T-cell (primary cell): ENCODE measurements around the gene MT1X. TPM values are rescaled to one million over a fixed set of nuclear protein-coding genes. Genes with fewer than 3 reads are reported as not detected.
"Not testable (repeated sequence)": the region's sequence is repeated elsewhere in the genome, so short reads cannot be mapped to it uniquely, and the experiment has no call there.

ENCODE experiments used
- ATAC-seq, 4 experiments: fragments of 200-7000 bp in 3 of 4; fragments of 150-1000 bp in 1 of 4; cut with Tn5 transposase; replicated peaks in 1 of 4; 1 replicate in 3 of 4; 2 replicates in 1 of 4; pipeline ENCODE4 v1.10.0; 2021; ENCODE audit warnings: moderate library complexity in 3 of 4, mild to moderate bottlenecking in 2 of 4, moderate number of reproducible peaks in 1 of 4
- CTCF ChIA-PET, 2 donors: fragments of 300-600 bp; sonication (Branson Sonifier 250); formaldehyde crosslinking; loops; one replicate each; lab custom pipeline; 2022; ENCODE audit warnings: antibody characterized with exemption in 2 of 2; lab: Charles Lee
- POLR2A ChIA-PET, 2 donors: fragments of 300-600 bp; sonication (Branson Sonifier 250); formaldehyde crosslinking; loops; one replicate each; lab custom pipeline; 2022; ENCODE audit warnings: antibody characterized with exemption in 2 of 2; lab: Charles Lee
- DNase-seq, 35 experiments: peaks; one replicate each; pipeline versions ENCODE4 v3.0.0 to v3.0.0-alpha.2; 2013 to 2023
- H3K27ac ChIP-seq: one replicate; pipeline ENCODE4 v1.5.1; 2013; ENCODE audit warnings: low read length
- H3K27me3 ChIP-seq, 2 experiments: replicated peaks in 1 of 2; 1 replicate in 1 of 2; 2 replicates in 1 of 2; pipeline versions ENCODE4 v1.6.1 to v1.7.0; 2013; ENCODE audit warnings: low read length in 1 of 2, mixed read lengths in 1 of 2; ENCODE audit not compliant: control insufficient read depth in 2 of 2, insufficient read depth in 2 of 2; ENCODE audit errors: extremely low read depth in 1 of 2
- H3K36me3 ChIP-seq, 2 donors: 1 replicate in 1 of 2; 2 replicates in 1 of 2; pipeline versions ENCODE4 v1.6.1 to v1.7.0; 2013; ENCODE audit warnings: low read length in 1 of 2; ENCODE audit not compliant: control insufficient read depth in 2 of 2, insufficient read depth in 1 of 2; ENCODE audit errors: extremely low read depth in 1 of 2
- H3K4me1 ChIP-seq, 2 experiments: 1 replicate in 1 of 2; 2 replicates in 1 of 2; pipeline versions ENCODE4 v1.6.1 to v1.7.0; 2013; ENCODE audit warnings: low read length in 2 of 2, mixed read lengths in 1 of 2; ENCODE audit not compliant: insufficient read depth in 2 of 2, control insufficient read depth in 1 of 2; ENCODE audit errors: extremely low read depth in 1 of 2
- H3K4me3 ChIP-seq, 2 donors: 1 replicate in 1 of 2; 2 replicates in 1 of 2; pipeline versions ENCODE4 v1.5.1 to v1.7.0; 2013; ENCODE audit warnings: mild to moderate bottlenecking in 2 of 2, low read length in 1 of 2, moderate library complexity in 1 of 2; ENCODE audit not compliant: control insufficient read depth in 1 of 2; ENCODE audit errors: extremely low read depth in 1 of 2
- H3K9me3 ChIP-seq: 2 replicates; pipeline ENCODE4 v1.7.0; 2013
- H3K27ac Mint-ChIP-seq, 2 donors: one replicate each; pipeline ENCODE4 v1.8.0; 2020 to 2021; ENCODE audit warnings: mild to moderate bottlenecking in 2 of 2, mixed read lengths in 2 of 2
- H3K27me3 Mint-ChIP-seq, 2 donors: one replicate each; pipeline ENCODE4 v1.8.0; 2021 to 2022; ENCODE audit warnings: mixed read lengths in 2 of 2
- H3K36me3 Mint-ChIP-seq: one replicate; pipeline ENCODE4 v1.8.0; 2021; ENCODE audit warnings: mixed read lengths
- H3K4me1 Mint-ChIP-seq, 3 donors: one replicate each; pipeline ENCODE4 v1.8.0; 2020 to 2022; ENCODE audit warnings: mixed read lengths in 3 of 3, mild to moderate bottlenecking in 1 of 3
- H3K4me3 Mint-ChIP-seq, 3 donors: one replicate each; pipeline ENCODE4 v1.8.0; 2020 to 2022; ENCODE audit warnings: mild to moderate bottlenecking in 3 of 3, mixed read lengths in 3 of 3, moderate library complexity in 3 of 3
- H3K9me3 Mint-ChIP-seq, 3 donors: one replicate each; pipeline ENCODE4 v1.8.0; 2020 to 2022; ENCODE audit warnings: mixed read lengths in 3 of 3
- WGBS: methylation state at CpG from one replicate; pipeline ENCODE4 v1.1.5; 2013; ENCODE audit warnings: missing lambda C conversion rate; ENCODE audit not compliant: insufficient coverage; 5-methylcytosine and 5-hydroxymethylcytosine counted together
- total RNA-seq, 35 experiments: library from RNA in 6 of 35; stranded (reverse) in 6 of 35; fragments of 120-200 nt in 1 of 35; gene quantifications; one replicate each; pipeline versions ENCODE4 v1.2.1 to v1.2.4 and lab custom pipeline; 2013 to 2026

The MT1X gene
- total RNA-seq, 5 donors from 2014 or later (not counting 1 experiment from before 2014, with no cell fraction given): 18.7 to 30.8 (median 28.8) TPM

- H3K4me3 Mint-ChIP-seq: no peak overlapping the region
- peaks cover 0 to 6% of the 10 kb centered on the region in 2 experiments for H3K4me1 ChIP-seq
Observed at GRCh38 chr16:56715126-56715525, 32.9 kb downstream of the MT1X start.

GRCh38 chr16:56716761-56717160, 34.5 kb downstream of the MT1X start:
- no peak overlapping the region for H3K27ac ChIP-seq
- no peak for DNase-seq
- Mint-ChIP-seq H3K4me1 (peaks cover 2% of the 10 kb centered on the region in 3 donors), H3K27ac (no peak overlapping the region), H3K27me3 (no peaks in the 10 kb centered on the region), H3K9me3 (no peaks in the 10 kb centered on the region), H3K36me3 (no peaks in the 10 kb centered on the region), H3K4me3 (no peak overlapping the region)
- no peak for ATAC-seq
- POLR2A ChIA-PET: no interaction called here
- H3K9me3 ChIP-seq: no peaks in the 10 kb centered on the region
- H3K27me3 ChIP-seq: no peaks in the 10 kb centered on the region
- H3K4me3 ChIP-seq: no peak overlapping the region
- CTCF ChIA-PET: interaction anchor here (0.6 to 1.7 kb wide), 5 partner anchors 8 to 155 kb away, joined by 3 to 10 read pairs (median 4); no protein-coding TSS in a partner anchor
- WGBS: no CpG with 5 or more reads among the region's 3 CpGs
- H3K36me3 ChIP-seq: no peaks in the 10 kb centered on the region
- H3K4me1 ChIP-seq: no peaks in the 10 kb centered on the region

More at GRCh38 chr16:56715126-56715525, 32.9 kb downstream of the MT1X start:
- H3K27me3 Mint-ChIP-seq: no peaks in the 10 kb centered on the region
- H3K36me3 ChIP-seq: no peaks in the 10 kb centered on the region
- H3K9me3 Mint-ChIP-seq: no peaks in the 10 kb centered on the region
- CTCF ChIA-PET: interaction anchor here in 1 of 2 donors (0.5 to 1.7 kb wide), 2 partner anchors 13 kb away, joined by 4 to 6 read pairs; no protein-coding TSS in a partner anchor
- DNase-seq: no peak
- no peaks in the 10 kb centered on the region for H3K36me3 Mint-ChIP-seq
- whole genome bisulfite sequencing: 93% methylated on average over 3 of the region's 4 CpGs
- no peak for ATAC-seq
- no peak overlapping the region for H3K27ac ChIP-seq
- no peaks in the 10 kb centered on the region for H3K9me3 ChIP-seq
- H3K27ac Mint-ChIP-seq: no peak overlapping the region
- H3K27me3 ChIP-seq: no peaks in the 10 kb centered on the region
- POLR2A ChIA-PET: no interaction called here
- peaks cover 11 to 17% (median 15%) of the 10 kb centered on the region in 3 donors for H3K4me1 Mint-ChIP-seq
- H3K4me3 ChIP-seq: no peak overlapping the region

GRCh38 chr16:56717532-56717931, 35.3 kb downstream of the MT1X start:
- 80% methylated on average over 1 of the region's 2 CpGs for WGBS
- H3K4me3 Mint-ChIP-seq, POLR2A ChIA-PET, H3K4me1 ChIP-seq, H3K27me3 Mint-ChIP-seq, H3K36me3 ChIP-seq, H3K27ac Mint-ChIP-seq, H3K4me3 ChIP-seq, H3K36me3 Mint-ChIP-seq, ATAC-seq, DNase-seq, H3K9me3 Mint-ChIP-seq, H3K27ac ChIP-seq, H3K27me3 ChIP-seq, H3K9me3 ChIP-seq, H3K4me1 Mint-ChIP-seq: not testable (repeated sequence)
- CTCF ChIA-PET: interaction anchor here in 1 of 2 donors (1.4 kb wide), 1 partner anchor 9 kb away, joined by 3 read pairs; no protein-coding TSS in a partner anchor

GRCh38 chr16:56722200-56722842, 40.1 kb downstream of the MT1X start:
- H3K9me3 ChIP-seq: no peaks in the 10 kb centered on the region
- no peaks in the 10 kb centered on the region for H3K27me3 ChIP-seq
- H3K27ac Mint-ChIP-seq: no peak overlapping the region
- no peaks in the 10 kb centered on the region for H3K36me3 ChIP-seq
- peaks cover 0 to 5% (median 3%) of the 10 kb centered on the region in 3 donors for H3K4me1 Mint-ChIP-seq
- no peak overlapping the region for H3K4me3 Mint-ChIP-seq
- no peak for DNase-seq
- no peak for ATAC-seq
- no peak overlapping the region for H3K27ac ChIP-seq
- H3K36me3 Mint-ChIP-seq: no peaks in the 10 kb centered on the region
- no peaks in the 10 kb centered on the region for H3K9me3 Mint-ChIP-seq
- H3K4me1 ChIP-seq: no peaks in the 10 kb centered on the region
- H3K4me3 ChIP-seq: no peak overlapping the region
- WGBS: 100% methylated on average over 1 of the region's 5 CpGs
- H3K27me3 Mint-ChIP-seq: no peaks in the 10 kb centered on the region
- CTCF ChIA-PET: no interaction called here
- POLR2A ChIA-PET: interaction anchor here in 1 of 2 donors (0.6 kb wide), 1 partner anchor 16 kb away, joined by 3 read pairs; no protein-coding TSS in a partner anchor

- H3K4me3 ChIP-seq: no peak overlapping the region
- 83% methylated on average over 1 of the region's 3 CpGs for WGBS
- Mint-ChIP-seq H3K9me3 (no peaks in the 10 kb centered on the region), H3K4me1 (peaks cover 12 to 16% (median 15%) of the 10 kb centered on the region in 3 donors), H3K36me3 (no peaks in the 10 kb centered on the region), H3K27me3 (no peaks in the 10 kb centered on the region), H3K27ac (no peak overlapping the region), H3K4me3 (no peak overlapping the region)
- ChIA-PET CTCF (interaction anchor here in 1 of 2 donors (1.1 kb wide), 1 partner anchor 22 kb away, joined by 3 read pairs; no protein-coding TSS in a partner anchor), POLR2A (no interaction called here)
- no peaks in the 10 kb centered on the region for H3K9me3 ChIP-seq
- ATAC-seq (no peak), DNase-seq (no peak)
- H3K36me3 ChIP-seq: no peaks in the 10 kb centered on the region
- H3K27ac ChIP-seq: no peak overlapping the region
- peaks cover 4 to 6% of the 10 kb centered on the region in 2 experiments for H3K4me1 ChIP-seq
- H3K27me3 ChIP-seq: no peaks in the 10 kb centered on the region
Observed at GRCh38 chr16:56724191-56724590, 41.9 kb downstream of the MT1X start.

- no peaks in the 10 kb centered on the region for H3K9me3 Mint-ChIP-seq
- H3K4me1 Mint-ChIP-seq: peaks cover 19 to 26% (median 26%) of the 10 kb centered on the region in 3 donors
- no peaks in the 10 kb centered on the region for H3K36me3 Mint-ChIP-seq
- no peak for DNase-seq
- WGBS: 80% methylated on average over 1 of the region's 2 CpGs
- ChIA-PET CTCF (no interaction called here), POLR2A (no interaction called here)
- H3K27me3 Mint-ChIP-seq: no peaks in the 10 kb centered on the region
- no peaks in the 10 kb centered on the region for H3K27me3 ChIP-seq
- no peak overlapping the region for H3K27ac Mint-ChIP-seq
- peaks cover 10 to 21% of the 10 kb centered on the region in 2 experiments for H3K4me1 ChIP-seq
- H3K36me3 ChIP-seq: no peaks in the 10 kb centered on the region
- no peak overlapping the region for H3K4me3 ChIP-seq
- H3K9me3 ChIP-seq: no peaks in the 10 kb centered on the region
- ATAC-seq: no peak
- no peak overlapping the region for H3K4me3 Mint-ChIP-seq
- H3K27ac ChIP-seq: no peak overlapping the region
Observed at GRCh38 chr16:56726283-56726682, 44.0 kb downstream of the MT1X start.
